ENCODE data around the gene VGLL4. TPM values are rescaled to one million over a fixed set of nuclear protein-coding genes. Genes with fewer than 3 reads are reported as not detected.

VGLL4 gene
- total RNA-seq, 1 donor from 2014 or later = 99.4 TPM

DNA sequence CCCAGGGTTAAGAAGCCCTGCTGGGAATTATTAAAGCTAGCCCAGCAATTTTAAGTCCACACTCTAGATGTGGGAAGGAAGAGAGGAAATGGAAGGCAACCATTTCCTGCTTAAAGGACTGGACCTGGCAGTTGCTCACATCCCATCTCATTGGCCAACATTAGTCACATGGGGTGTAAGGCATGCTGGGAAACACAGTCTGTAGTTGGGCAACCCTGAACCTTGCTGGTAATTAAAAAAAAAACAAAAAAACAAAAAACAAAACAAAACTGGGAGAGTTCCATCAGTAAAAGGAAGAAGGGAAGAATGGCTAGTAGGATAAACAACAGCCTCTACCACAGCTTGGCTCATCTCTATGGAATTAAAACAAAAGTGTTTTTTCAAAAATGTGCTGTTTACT is 136.0 kb downstream of the VGLL4 start:
- DNase-seq (ENCODE audit: extremely low spot score in 2 of 2) = no peak
- intact Hi-C loops (cut with DNase I) = no loop called here
- TF ChIP-seq POLR2AphosphoS5 (IDR thresholded peaks at IDR 0.05; ENCODE audit: insufficient read depth in 1 of 2, low read depth in 1 of 2) (no peak), POLR2A (IDR thresholded peaks at IDR 0.05) (no peak)
- TF ChIP-seq, protein P1, sequence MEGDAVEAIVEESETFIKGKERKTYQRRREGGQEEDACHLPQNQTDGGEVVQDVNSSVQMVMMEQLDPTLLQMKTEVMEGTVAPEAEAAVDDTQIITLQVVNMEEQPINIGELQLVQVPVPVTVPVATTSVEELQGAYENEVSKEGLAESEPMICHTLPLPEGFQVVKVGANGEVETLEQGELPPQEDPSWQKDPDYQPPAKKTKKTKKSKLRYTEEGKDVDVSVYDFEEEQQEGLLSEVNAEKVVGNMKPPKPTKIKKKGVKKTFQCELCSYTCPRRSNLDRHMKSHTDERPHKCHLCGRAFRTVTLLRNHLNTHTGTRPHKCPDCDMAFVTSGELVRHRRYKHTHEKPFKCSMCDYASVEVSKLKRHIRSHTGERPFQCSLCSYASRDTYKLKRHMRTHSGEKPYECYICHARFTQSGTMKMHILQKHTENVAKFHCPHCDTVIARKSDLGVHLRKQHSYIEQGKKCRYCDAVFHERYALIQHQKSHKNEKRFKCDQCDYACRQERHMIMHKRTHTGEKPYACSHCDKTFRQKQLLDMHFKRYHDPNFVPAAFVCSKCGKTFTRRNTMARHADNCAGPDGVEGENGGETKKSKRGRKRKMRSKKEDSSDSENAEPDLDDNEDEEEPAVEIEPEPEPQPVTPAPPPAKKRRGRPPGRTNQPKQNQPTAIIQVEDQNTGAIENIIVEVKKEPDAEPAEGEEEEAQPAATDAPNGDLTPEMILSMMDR (IDR thresholded peaks at IDR 0.05) = no peak
- H3K4me3 ChIP-seq = no peak overlapping the region
- H3K27ac ChIP-seq = peak overlapping the region; percentile 79
- no peaks in the 10 kb centered on the region for H3K36me3 ChIP-seq
- no peaks in the 10 kb centered on the region for H3K27me3 ChIP-seq
- peaks cover 34% of the 10 kb centered on the region for H3K4me1 ChIP-seq
- no peaks in the 10 kb centered on the region for H3K9me3 ChIP-seq

Small RNA genes lying within 50 kb of the gene (small RNA-seq; reads per million reads assigned to genes)
- not detected for gene AC022001.1

Other genes starting within 250 kb of the VGLL4 start
- 27.5 TPM for gene TAMM41, start 203.0 kb upstream of the VGLL4 start, total RNA-seq